ENCODE measurements around the gene ZNF697. TPM values are rescaled to one million over a fixed set of nuclear protein-coding genes. Genes with fewer than 3 reads are reported as not detected.

The ZNF697 gene
- total and polyA plus RNA-seq, 7 donors: 0.60 to 6.6 (median 2.4) TPM

DNA sequence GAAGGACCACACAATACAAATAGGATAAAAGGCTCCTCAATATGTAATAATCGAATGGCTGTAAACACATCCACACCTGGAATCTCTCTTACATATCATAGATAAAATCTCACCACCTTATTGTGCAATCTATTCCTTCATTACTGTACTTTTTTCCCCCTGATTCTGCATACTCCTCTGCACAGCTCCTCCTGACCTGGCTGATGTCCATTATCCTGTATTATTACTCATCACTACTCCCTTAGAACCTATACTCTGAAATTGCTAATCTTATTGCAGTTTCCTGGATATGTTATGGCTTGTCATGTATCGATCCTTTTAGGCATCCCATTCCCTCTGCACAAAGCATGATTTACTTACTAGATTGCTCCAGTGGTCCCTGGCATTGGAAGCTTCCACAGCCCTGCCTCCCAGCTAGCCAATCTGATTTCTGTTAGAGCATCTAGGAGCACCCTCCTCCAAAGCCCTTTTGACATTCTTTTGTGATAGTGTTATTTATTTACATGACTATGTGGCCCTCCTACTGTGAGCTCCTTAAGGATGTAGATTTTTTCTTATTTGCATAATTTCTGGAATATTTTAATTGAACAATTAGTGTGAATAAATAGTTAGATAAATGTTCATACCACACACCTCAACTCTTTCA, 39.5 kb upstream of the ZNF697 start:
- H3K27me3 ChIP-seq: no peaks in the 10 kb centered on the region
- WGBS, 2 donors: 81 to 82% methylated on average over 2 of the region's 2 CpGs
- H3K4me3 ChIP-seq: no peak overlapping the region
- no peaks in the 10 kb centered on the region for H3K9me3 ChIP-seq
- TF ChIP-seq, protein P1, sequence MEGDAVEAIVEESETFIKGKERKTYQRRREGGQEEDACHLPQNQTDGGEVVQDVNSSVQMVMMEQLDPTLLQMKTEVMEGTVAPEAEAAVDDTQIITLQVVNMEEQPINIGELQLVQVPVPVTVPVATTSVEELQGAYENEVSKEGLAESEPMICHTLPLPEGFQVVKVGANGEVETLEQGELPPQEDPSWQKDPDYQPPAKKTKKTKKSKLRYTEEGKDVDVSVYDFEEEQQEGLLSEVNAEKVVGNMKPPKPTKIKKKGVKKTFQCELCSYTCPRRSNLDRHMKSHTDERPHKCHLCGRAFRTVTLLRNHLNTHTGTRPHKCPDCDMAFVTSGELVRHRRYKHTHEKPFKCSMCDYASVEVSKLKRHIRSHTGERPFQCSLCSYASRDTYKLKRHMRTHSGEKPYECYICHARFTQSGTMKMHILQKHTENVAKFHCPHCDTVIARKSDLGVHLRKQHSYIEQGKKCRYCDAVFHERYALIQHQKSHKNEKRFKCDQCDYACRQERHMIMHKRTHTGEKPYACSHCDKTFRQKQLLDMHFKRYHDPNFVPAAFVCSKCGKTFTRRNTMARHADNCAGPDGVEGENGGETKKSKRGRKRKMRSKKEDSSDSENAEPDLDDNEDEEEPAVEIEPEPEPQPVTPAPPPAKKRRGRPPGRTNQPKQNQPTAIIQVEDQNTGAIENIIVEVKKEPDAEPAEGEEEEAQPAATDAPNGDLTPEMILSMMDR (IDR thresholded peaks at IDR 0.05): no peak
- no peak for TF ChIP-seq EP300 (IDR thresholded peaks at IDR 0.05)
- no peak for TF ChIP-seq POLR2A (IDR thresholded peaks at IDR 0.05)
- TF ChIP-seq POLR2AphosphoS5 (IDR thresholded peaks at IDR 0.05): no peak
- intact Hi-C loops (cut with DNase I): no loop called here
- no peaks in the 10 kb centered on the region for H3K4me1 ChIP-seq
- DNase-seq: no peak
- no peak overlapping the region for H3K27ac ChIP-seq
- no peaks in the 10 kb centered on the region for H3K36me3 ChIP-seq

DNA sequence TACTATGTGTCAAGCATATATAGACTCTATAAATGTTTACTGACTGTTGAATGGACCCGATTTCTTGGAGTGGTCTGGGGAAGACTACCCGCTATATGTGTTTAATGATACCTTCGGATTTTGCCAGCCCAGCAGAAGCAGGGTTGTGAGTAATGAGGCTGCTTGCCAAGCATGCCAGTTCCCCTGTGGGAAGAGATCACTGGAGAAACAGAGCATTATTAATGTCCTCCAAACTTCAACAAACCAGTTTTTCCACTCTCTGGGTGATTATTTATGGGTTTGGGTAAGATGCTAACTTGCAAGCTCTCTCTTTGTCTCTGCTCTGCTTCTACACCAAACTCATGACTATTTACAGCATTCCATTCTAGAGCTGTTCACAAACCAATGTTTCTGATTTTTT, 38.6 kb upstream of the ZNF697 start:
- Histone ChIP-seq H3K27ac (no peak overlapping the region), H3K4me3 (no peak overlapping the region), H3K27me3 (no peaks in the 10 kb centered on the region), H3K4me1 (no peaks in the 10 kb centered on the region), H3K9me3 (no peaks in the 10 kb centered on the region), H3K36me3 (no peaks in the 10 kb centered on the region)
- WGBS, 2 donors: 77 to 88% methylated on average over 3 of the region's 3 CpGs
- TF ChIP-seq POLR2AphosphoS5 (IDR thresholded peaks at IDR 0.05) (no peak), POLR2A (IDR thresholded peaks at IDR 0.05) (no peak), EP300 (IDR thresholded peaks at IDR 0.05) (no peak)
- TF ChIP-seq, protein P1 (IDR thresholded peaks at IDR 0.05): no peak
- DNase-seq: no peak
- intact Hi-C loops (cut with DNase I): no loop called here

DNA sequence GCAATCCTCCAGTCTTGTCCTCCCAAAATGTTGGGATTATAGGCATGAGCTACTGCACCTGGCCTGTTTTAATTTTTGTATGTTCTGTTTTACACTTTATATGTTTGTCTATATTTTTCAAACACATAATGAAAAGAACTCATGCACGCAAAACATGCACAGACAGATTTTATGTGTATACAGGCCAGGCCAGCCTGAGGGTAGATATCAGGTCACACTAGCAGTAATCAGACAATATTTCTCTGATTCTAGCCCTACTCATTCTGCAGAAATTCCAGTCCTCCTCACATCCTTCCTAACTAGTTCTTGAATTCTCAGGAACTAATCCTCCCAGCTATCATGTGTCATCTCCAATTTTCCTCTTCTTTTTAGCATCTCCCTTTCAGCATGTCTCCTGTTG, 35.8 kb upstream of the ZNF697 start:
- TF ChIP-seq, protein P1 (IDR thresholded peaks at IDR 0.05): no peak
- TF ChIP-seq POLR2A (IDR thresholded peaks at IDR 0.05) (no peak), EP300 (IDR thresholded peaks at IDR 0.05) (no peak), POLR2AphosphoS5 (IDR thresholded peaks at IDR 0.05) (no peak)
- 93 to 97% methylated on average over 1 of the region's 1 CpG for WGBS, 2 donors
- H3K36me3 ChIP-seq: no peaks in the 10 kb centered on the region
- no peaks in the 10 kb centered on the region for H3K4me1 ChIP-seq
- no peak overlapping the region for H3K27ac ChIP-seq
- DNase-seq: no peak
- intact Hi-C loops (cut with DNase I): no loop called here
- no peak overlapping the region for H3K4me3 ChIP-seq
- no peaks in the 10 kb centered on the region for H3K9me3 ChIP-seq
- no peaks in the 10 kb centered on the region for H3K27me3 ChIP-seq

DNA sequence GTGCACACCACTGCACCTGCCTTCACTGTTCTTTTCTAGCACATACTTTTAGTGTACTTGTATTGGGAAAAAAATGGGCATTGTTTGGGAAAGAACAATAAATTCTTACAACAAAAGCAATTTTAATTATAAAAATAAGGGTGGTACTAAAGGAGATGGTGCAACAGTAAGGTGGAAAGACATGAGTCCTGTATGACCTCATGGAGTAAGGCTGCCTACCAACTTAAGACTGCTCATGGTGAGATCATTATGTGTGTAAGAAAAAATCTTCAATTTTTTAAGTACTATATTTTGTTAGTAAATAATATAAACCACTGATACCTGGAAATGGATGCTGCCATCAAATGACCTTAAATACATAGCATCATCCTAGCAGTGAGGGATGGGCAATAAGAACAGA, 34.1 kb upstream of the ZNF697 start:
- no peak for DNase-seq
- Histone ChIP-seq H3K9me3 (no peaks in the 10 kb centered on the region), H3K36me3 (no peaks in the 10 kb centered on the region), H3K4me3 (no peak overlapping the region), H3K4me1 (no peaks in the 10 kb centered on the region), H3K27ac (no peak overlapping the region), H3K27me3 (no peaks in the 10 kb centered on the region)
- TF ChIP-seq POLR2AphosphoS5 (IDR thresholded peaks at IDR 0.05) (no peak), POLR2A (IDR thresholded peaks at IDR 0.05) (no peak), EP300 (IDR thresholded peaks at IDR 0.05) (no peak)
- TF ChIP-seq, protein P1 (IDR thresholded peaks at IDR 0.05): no peak
- intact Hi-C loops (cut with DNase I): no loop called here

DNA sequence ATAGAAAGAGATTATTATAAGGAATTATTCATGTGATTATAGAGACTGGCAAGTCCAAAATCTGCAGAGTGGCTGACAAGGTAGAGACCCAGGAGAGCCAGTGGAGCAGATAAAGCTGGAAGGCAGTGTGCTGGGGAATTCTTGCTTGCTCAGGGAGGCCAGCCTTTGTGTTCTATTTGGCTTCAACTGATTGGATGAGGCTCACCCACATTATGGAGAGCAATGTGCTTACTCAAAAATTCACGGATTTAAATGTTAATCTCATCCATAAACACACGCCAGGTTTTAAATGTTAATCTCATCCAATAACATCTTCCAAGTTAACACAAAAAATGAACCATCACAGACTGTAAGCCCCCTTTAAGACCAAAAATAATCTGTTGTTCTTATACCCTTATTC, 33.5 kb upstream of the ZNF697 start:
- WGBS, 2 donors: 87 to 89% methylated on average over 2 of the region's 2 CpGs
- Histone ChIP-seq H3K4me3 (no peak overlapping the region), H3K27me3 (no peaks in the 10 kb centered on the region), H3K36me3 (no peaks in the 10 kb centered on the region), H3K9me3 (no peaks in the 10 kb centered on the region), H3K4me1 (no peaks in the 10 kb centered on the region), H3K27ac (no peak overlapping the region)
- DNase-seq: no peak
- intact Hi-C loops (cut with DNase I): no loop called here
- TF ChIP-seq POLR2AphosphoS5 (IDR thresholded peaks at IDR 0.05) (no peak), EP300 (IDR thresholded peaks at IDR 0.05) (no peak), POLR2A (IDR thresholded peaks at IDR 0.05) (no peak)
- TF ChIP-seq, protein P1 (IDR thresholded peaks at IDR 0.05): no peak
